ENCODE results near the gene TBX1.

Gene TBX1

GRCh38 chr22:19748991-19749664, 11.4 kb upstream of the TBX1 start:
- DNase-seq (ENCODE audit: low read depth) = no peak
- H3K4me3 ChIP-seq (ENCODE audit: low read depth, low read length) = no peak overlapping the region

GRCh38 chr22:19749876-19750275, 10.7 kb upstream of the TBX1 start:
- DNase-seq (ENCODE audit: low read depth) = no peak
- H3K4me3 ChIP-seq (ENCODE audit: low read depth, low read length) = no peak overlapping the region

GRCh38 chr22:19750507-19751490, 9.8 kb upstream of the TBX1 start:
- DNase-seq (ENCODE audit: low read depth) = no peak
- no peak overlapping the region for H3K4me3 ChIP-seq (ENCODE audit: low read depth, low read length)

- H3K4me3 ChIP-seq (ENCODE audit: low read depth, low read length) = no peak overlapping the region
- DNase-seq (ENCODE audit: low read depth) = no peak
These were observed 8.9 kb upstream of the TBX1 start for GRCh38 chr22:19751497-19752245.

GRCh38 chr22:19753090-19753842, 7.3 kb upstream of the TBX1 start:
- DNase-seq (ENCODE audit: low read depth) = no peak
- no peak overlapping the region for H3K4me3 ChIP-seq (ENCODE audit: low read depth, low read length)

GRCh38 chr22:19753996-19754700, 6.4 kb upstream of the TBX1 start:
- DNase-seq (ENCODE audit: low read depth) = no peak
- H3K4me3 ChIP-seq (ENCODE audit: low read depth, low read length) = no peak overlapping the region

GRCh38 chr22:19754701-19755144, 5.9 kb upstream of the TBX1 start:
- H3K4me3 ChIP-seq (ENCODE audit: low read depth, low read length) = no peak overlapping the region
- DNase-seq (ENCODE audit: low read depth) = no peak

GRCh38 chr22:19755145-19755710, 5.3 kb upstream of the TBX1 start:
- DNase-seq (ENCODE audit: low read depth) = no peak
- H3K4me3 ChIP-seq (ENCODE audit: low read depth, low read length) = no peak overlapping the region

- no peak overlapping the region for H3K4me3 ChIP-seq (ENCODE audit: low read depth, low read length)
- no peak for DNase-seq (ENCODE audit: low read depth)
These were observed 4.8 kb upstream of the TBX1 start for GRCh38 chr22:19755722-19756287.

GRCh38 chr22:19756288-19757128, 4.1 kb upstream of the TBX1 start:
- no peak overlapping the region for H3K4me3 ChIP-seq (ENCODE audit: low read depth, low read length)

GRCh38 chr22:19757140-19757984, 3.2 kb upstream of the TBX1 start:
- no peak for DNase-seq (ENCODE audit: low read depth)
- no peak overlapping the region for H3K4me3 ChIP-seq (ENCODE audit: low read depth, low read length)

More at GRCh38 chr22:19756288-19757128, 4.1 kb upstream of the TBX1 start:
- no peak for DNase-seq (ENCODE audit: low read depth)

GRCh38 chr22:19757985-19758895, 2.3 kb upstream of the TBX1 start:
- DNase-seq (ENCODE audit: low read depth) = no peak
- no peak overlapping the region for H3K4me3 ChIP-seq (ENCODE audit: low read depth, low read length)

GRCh38 chr22:19758896-19759426, 1.6 kb upstream of the TBX1 start:
- H3K4me3 ChIP-seq (ENCODE audit: low read depth, low read length) = no peak overlapping the region
- no peak for DNase-seq (ENCODE audit: low read depth)

GRCh38 chr22:19759427-19760057, 1.0 kb upstream of the TBX1 start:
- peak overlapping the region; percentile 22 for H3K4me3 ChIP-seq (ENCODE audit: low read depth, low read length)

More at GRCh38 chr22:19759427-19760057, 1.0 kb upstream of the TBX1 start:
- no peak for DNase-seq (ENCODE audit: low read depth)
